Activated effector memory CD4-positive, alpha-beta T cell treated with Interleukin-2 at 50 U/mL for 16 hours (primary cell): Measurements from ENCODE around the gene GMPPB.

ENCODE experiments used
- DNase-seq: peaks from one replicate; pipeline ENCODE4 v3.0.0-alpha.2; 2020

GMPPB gene

DNA sequence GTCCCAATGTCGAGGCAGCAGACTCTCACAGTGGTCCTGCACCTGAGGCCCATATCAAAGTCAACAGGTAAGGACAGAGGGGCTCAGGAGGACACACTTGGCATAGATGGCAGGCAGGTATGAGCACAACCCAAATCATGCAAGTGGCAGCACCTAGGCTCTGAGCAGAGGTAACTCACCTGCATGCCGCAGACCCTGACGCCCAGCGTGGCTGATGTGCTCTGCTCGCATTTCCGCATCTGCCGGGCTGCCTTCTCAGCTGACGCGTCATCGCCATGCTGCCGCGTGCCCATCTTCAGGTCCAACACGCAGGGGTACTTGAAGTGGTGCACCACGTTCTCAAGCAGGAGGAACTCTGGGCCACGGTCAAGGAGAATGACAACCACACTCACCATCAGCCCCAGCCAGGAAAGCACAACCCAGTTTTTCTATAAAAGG, 4.2 kb upstream of the GMPPB start:
- DNase-seq = no peak

GRCh38 chr3:49727154-49727923, 3.6 kb upstream of the GMPPB start:
- no peak for DNase-seq

GRCh38 chr3:49725906-49726681, 2.3 kb upstream of the GMPPB start:
- no peak for DNase-seq

DNA sequence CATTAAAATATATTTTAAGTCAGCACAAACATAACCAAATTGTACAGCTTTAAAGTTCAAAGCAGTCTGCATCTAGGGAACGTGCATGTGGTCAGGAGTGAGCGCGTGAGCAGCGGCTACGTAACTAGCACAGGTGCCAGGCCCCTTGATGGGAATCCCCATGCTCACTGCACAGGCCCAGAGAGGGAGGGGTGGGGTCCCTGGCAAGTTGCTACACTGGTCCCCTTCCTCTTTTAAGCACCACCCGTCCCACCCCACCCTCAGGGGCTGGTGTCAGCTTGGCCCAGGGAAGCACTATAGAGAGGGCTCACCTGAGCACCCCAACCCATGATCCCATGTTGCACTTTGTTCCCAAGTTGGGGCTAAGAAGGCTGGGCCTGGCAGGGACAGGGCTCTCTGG, 835 bp upstream of the GMPPB start:
- no peak for DNase-seq

DNA sequence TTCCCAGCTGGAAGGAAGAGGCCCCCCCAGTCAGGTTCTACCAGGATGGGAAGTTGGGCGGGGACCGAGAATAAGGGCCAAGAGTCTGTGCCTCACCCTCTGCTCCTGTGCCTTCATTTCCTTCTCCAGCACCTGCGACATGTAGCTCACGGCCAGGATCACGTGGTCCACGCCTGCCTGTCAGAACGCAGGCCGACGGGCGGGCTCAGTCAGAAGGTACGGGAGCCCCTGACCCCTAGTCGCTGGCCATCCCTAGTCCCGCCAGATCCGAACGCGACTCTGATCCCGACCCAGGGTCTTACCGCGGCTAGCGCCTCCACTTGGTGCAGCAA, 489 bp downstream of the GMPPB start:
- peak; percentile 45 for DNase-seq

GRCh38 chr3:49722896-49723295, 855 bp downstream of the GMPPB start:
- DNase-seq = no peak

DNA sequence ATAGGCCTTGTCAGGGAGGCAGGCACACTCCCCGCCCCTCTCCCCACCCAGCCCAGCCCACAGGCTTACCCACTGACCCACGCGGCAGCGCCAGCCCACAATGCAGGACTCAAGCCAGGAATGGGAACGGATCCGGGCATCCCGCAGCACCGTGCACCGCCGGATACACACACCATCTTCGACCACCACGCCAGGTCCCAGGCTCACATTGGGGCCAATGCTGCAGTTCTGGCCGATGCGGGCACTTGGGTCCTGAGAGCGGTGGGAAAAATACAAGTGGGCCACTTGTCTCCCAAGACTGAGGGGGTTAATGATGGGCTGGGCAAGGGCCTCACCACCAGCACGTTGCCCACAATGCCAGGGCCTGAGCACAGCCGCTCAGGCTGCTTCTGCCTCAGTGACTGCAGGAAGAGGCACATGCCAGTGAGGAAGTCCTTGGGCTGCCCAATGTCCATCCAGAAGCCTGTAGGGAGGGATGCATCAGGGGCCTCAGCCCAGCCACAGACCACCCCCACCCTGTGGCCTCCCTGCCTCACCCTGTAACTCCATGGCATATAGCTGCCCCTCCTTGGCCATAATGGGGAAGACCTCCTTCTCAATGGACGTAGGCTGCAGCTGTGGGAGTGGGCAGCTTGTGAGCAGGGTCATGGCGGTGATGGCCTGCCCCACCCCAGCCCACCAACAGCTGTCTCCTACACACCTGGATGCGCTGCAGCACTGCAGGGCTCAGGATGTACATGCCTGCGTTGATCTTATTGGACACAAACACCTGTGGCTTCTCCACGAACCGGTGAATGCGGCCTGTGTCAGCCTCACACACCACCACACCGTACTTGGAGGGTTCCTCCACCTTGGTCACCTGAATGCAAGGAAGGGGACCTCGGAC, 1.6 kb downstream of the GMPPB start:
- no peak for DNase-seq

GRCh38 chr3:49721596-49721895, 2.2 kb downstream of the GMPPB start:
- no peak for DNase-seq

DNA sequence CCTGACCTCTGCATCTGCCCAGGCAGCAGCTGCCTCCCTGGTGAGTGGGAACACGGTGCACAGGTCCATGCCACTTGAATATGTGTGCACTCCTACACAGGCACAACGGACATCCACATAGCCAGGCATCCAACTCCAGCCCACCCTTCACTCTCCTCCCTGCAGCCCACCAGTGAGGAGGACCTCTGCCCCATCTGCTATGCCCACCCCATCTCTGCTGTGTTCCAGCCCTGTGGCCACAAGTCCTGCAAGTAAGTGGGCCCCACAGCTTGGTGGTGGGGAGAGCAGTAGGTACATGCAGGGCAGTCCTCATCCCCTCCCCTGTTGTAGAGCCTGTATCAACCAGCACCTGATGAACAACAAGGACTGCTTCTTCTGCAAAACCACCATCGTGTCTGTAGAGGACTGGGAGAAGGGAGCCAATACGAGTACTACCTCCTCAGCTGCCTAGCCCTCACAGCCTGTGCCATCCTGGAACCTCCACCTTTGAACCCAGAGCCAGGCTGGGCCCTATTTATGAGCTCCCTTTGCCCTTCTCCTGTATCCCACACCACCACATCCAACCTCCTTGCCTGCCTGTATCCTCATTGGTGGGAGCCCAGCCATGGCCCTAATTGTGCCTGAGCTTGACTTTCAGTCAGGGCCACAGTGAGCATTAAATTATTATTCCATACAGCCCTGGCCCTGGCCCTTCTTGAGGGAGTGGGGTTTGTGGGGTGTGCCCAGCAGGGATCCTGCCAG, 2.7 kb downstream of the GMPPB start:
- no peak for DNase-seq

GRCh38 chr3:49719214-49719884, 4.4 kb downstream of the GMPPB start, which contains the start of gene AMIGO3:
TSS of gene AMIGO3 (minus strand) at chr3:49719684. CDS start at chr3:49719465, 219 bp downstream.
- DNase-seq = peak; percentile 85

DNA sequence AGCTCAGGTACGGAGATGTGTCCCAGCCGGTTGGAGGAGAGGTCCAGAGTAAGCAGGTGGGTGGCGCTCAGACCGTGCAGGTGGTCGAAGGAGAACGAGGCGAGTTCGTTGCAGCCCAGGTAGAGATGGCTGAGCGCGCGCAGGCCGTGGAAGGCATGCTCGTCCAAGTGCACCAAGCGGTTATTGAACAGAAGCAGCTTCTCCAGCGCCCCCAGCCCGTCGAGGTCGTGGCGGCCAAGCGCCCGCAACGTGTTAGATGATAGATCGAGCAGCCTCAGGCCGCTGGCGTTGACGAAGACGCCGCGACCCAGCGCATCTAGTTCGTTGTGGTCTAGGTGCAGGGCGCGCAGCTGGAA, 4.9 kb downstream of the GMPPB start:
- no peak for DNase-seq

GRCh38 chr3:49717959-49718857, 5.5 kb downstream of the GMPPB start:
- no peak for DNase-seq

- no peak for DNase-seq
Measured at GRCh38 chr3:49717211-49717958, 6.4 kb downstream of the GMPPB start.

DNA sequence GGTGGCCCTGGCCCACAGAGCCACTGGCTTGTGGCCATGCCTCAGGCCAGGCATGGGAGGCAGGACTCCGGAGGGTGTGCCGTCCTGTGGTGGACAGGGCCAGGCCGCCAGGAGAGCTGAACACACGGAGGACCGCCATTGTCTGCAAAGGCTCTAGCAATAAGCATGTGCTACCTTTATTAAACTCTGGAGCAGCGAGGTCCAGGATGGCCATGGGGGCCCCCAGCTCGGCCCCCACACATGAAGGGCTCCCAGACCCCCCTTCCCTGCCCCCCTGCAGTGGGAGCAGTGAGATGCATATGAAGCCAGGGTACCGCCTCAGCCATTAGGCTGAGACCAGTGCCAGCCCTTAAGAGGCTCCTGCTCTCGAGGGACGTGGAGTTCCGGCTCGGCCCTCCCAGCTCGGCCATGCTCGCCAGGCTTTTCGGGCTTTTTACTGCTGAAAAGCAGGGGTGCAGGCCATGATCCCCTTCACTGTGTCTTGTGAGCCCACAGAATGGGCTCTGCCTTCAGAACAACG, 7.0 kb downstream of the GMPPB start:
- DNase-seq = no peak

DNA sequence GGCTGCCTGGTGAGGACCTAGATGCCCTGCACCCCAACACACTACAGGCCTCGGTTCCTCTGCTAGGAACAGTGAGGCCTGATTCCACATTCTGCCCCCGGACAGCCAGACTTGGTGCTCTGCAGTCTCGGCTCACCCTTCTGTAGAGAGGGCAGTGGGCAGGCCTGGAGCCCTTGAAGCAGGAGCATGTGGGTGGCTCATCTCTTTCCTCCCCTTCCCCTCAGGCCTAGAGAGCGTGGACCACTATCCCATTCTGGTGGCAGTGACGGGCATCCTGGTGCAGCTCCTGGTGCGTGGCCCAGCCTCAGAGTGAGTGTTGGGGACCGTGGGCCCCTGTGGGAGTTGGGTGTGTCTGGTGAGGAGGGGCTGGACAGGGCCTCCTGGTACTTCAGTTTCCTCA, 7.6 kb downstream of the GMPPB start:
- DNase-seq = no peak

GRCh38 chr3:49715611-49716121, 8.1 kb downstream of the GMPPB start:
- DNase-seq = no peak

GRCh38 chr3:49714728-49715550, 8.8 kb downstream of the GMPPB start:
- no peak for DNase-seq

- no peak for DNase-seq
Measured at GRCh38 chr3:49713336-49714105, 10.2 kb downstream of the GMPPB start.
